Measurements from ENCODE around the gene CNPY4.

Gene CNPY4

GRCh38 chr7:100148559-100149328 lies 29.3 kb downstream of the CNPY4 start, which contains the start of gene LAMTOR4:
Gene LAMTOR4, plus strand, starts transcription at chr7:100148918. Its CDS starts 55 bp downstream, at chr7:100148973.
- peak; percentile 95 for DNase-seq

- no peak for DNase-seq
Measured at GRCh38 chr7:100152404-100152803, 33.0 kb downstream of the CNPY4 start.

GRCh38 chr7:100152937-100153666 lies 33.7 kb downstream of the CNPY4 start:
- DNase-seq, result no peak

GRCh38 chr7:100153708-100154535 lies 34.5 kb downstream of the CNPY4 start:
- DNase-seq, result no peak

GRCh38 chr7:100154651-100155491 lies 35.4 kb downstream of the CNPY4 start:
- no peak for DNase-seq

- DNase-seq, result no peak
Measured at GRCh38 chr7:100155553-100156317, 36.3 kb downstream of the CNPY4 start.

GRCh38 chr7:100156331-100157068 lies 37.1 kb downstream of the CNPY4 start:
- no peak for DNase-seq

GRCh38 chr7:100157069-100157333 lies 37.6 kb downstream of the CNPY4 start:
- DNase-seq, result no peak

GRCh38 chr7:100157334-100158228 lies 38.1 kb downstream of the CNPY4 start:
- no peak for DNase-seq

- peak; percentile 97 for DNase-seq
Measured at GRCh38 chr7:100158229-100159098, 39.0 kb downstream of the CNPY4 start, which contains the start of gene TRAPPC14. Gene TRAPPC14, minus strand, starts transcription at chr7:100158723. Its CDS starts 224 bp downstream, at chr7:100158499.

GRCh38 chr7:100159099-100159623 lies 39.7 kb downstream of the CNPY4 start:
- no peak for DNase-seq

- DNase-seq, result no peak
Measured at GRCh38 chr7:100160067-100160466, 40.6 kb downstream of the CNPY4 start.

- no peak for DNase-seq
Measured at GRCh38 chr7:100163006-100163531, 43.6 kb downstream of the CNPY4 start.

GRCh38 chr7:100163871-100164270 lies 44.4 kb downstream of the CNPY4 start:
- no peak for DNase-seq

- no peak for DNase-seq
Measured at GRCh38 chr7:100166317-100166940, 47.0 kb downstream of the CNPY4 start.

GRCh38 chr7:100166970-100167911 lies 47.8 kb downstream of the CNPY4 start:
- DNase-seq, result no peak

- DNase-seq, result no peak
Measured at GRCh38 chr7:100167912-100168323, 48.5 kb downstream of the CNPY4 start.

All from activated CD8-positive, alpha-beta memory T cell treated with anti-CD3 and anti-CD28 coated beads for 24 hours (primary cell).